Kidney tubule cell (primary cell): ENCODE measurements around the gene EYA3.
"Not testable (repeated sequence)": the region's sequence is repeated elsewhere in the genome, so short reads cannot be mapped to it uniquely, and the experiment has no call there.

Experiments used
- DNase-seq: peaks from one replicate; pipeline ENCODE4 v3.0.0-alpha.2; 2018; ENCODE audit warnings: low spot score

Gene EYA3

DNA sequence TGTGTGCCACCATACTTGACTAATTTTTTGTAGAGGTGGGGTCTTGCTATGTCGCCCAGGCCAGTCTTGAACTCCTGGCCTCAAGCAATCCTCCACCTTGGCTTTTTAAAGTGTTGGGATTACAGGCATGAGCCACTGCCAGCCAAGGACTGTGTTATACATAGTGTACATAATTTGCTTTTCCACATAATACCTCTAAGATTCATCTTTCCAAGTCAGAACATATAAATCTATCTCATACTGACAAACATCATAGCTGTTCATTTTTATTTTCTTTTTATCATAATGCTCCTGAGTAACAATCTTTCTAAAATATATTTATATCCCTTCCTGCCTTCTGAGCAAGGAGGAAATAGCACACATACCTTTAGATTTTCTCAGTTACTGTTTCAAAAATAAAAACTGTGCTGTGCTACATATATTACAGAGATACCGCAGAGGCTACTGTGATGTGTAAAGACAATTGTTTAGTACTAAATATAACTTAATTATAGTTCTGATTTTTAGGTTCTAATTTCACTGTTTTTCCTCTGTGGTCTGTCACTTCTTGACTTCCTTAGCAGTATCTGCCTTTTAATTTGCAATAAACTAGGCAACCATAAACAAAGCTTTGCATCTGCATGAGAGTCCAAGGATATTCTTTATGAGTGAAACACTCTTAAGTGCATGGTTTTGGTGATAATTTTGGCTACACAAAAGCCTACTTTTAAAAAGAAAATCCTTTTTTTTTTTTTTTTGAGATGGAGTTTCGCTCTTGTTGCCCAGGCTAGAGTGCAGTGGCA is 59.3 kb downstream of the EYA3 start:
- no peak for DNase-seq

DNA sequence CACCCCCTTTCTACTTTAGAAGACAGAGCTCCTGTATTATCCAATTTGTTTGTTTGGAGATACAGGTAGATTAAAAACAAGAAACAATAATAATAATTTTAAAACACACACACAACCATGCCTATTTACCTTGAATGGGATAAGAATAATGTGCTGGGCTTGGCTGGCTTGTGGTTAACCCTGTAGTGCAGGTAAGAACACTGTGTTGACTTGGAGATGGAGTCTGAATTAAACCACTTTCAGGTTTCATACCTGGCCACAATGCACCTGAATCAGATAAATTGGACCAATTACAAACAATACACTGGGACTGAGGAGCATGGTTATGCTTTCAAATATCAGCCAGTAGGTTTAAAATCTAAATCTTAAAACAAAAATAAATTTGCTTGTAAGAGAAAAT is 60.8 kb downstream of the EYA3 start:
- no peak for DNase-seq

DNA sequence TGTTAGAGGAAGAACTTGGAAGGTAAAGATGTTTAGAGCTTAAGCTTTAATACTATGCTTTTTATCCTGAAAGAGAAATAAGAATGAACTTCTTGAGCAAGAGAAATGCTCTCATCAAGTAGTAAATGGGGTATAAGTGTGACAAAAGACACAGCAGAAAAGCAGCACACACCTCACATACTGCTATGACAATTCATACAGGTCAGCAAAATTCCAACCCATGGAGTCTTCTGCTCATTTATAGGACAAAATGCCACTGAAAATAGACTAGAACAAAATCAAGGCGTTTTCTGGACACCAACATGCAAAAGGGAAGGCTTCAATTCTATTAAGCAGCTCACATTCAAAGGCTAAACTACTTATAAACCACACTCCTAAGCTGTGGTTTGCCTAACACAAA is 61.2 kb downstream of the EYA3 start:
- DNase-seq: no peak

DNA sequence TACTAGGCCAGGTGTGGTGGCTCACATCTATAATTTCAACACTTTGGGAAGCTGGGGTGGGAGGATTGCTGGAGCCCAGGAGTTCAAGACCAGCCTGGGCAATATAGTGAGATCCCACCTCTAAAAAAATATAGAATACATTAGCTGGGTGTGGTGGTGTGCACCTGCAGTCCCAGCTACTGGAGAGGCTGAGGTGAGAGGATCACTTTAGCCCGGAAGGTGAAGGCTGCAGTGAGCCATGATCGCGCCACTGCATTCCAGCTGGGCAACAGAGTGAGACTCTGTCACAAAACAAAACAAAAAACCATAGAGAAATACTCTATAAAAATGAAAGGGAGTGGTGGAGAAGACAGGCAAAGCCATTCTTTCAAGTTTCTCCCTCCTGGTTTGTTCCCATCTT is 62.1 kb downstream of the EYA3 start:
- DNase-seq: peak; percentile 8

DNA sequence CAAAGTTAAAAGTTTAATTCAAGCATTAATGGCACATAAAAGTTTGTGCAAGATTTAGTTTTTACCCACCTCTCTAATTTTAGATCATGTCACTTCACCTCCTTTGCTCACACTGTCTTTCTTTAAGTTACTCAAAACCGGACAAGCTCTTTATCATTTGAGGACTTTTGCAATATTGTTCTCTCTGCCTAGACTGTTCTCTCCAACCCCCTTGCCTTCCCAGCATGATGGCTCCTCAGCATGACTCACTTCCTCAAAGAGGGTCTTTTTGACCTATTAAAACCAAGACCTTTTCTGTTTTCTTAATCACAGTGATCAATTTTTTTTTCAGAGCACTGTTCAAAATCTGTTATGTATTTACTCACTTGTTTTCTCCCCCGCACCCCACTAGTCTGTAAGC is 67.3 kb downstream of the EYA3 start:
- DNase-seq: no peak

DNA sequence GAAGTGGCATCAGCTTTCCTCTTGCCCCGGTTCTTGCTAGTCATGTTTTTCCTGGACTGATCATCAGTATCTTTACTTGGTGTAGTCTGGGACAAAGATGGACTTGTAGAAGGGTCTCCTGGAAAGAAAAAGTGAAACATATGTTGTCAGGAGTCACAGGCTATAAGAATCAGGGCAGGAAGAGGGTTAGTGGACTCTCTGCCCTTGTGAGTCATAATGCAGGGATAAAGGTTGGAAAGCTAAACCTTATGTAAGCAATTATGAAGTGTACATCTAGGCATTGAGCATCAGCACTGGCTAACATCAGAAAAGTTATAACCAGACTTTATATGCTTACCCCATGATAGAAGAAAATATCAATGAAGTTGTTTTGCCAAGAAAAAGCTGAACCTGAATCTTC is 77.4 kb downstream of the EYA3 start:
- DNase-seq: no peak

DNA sequence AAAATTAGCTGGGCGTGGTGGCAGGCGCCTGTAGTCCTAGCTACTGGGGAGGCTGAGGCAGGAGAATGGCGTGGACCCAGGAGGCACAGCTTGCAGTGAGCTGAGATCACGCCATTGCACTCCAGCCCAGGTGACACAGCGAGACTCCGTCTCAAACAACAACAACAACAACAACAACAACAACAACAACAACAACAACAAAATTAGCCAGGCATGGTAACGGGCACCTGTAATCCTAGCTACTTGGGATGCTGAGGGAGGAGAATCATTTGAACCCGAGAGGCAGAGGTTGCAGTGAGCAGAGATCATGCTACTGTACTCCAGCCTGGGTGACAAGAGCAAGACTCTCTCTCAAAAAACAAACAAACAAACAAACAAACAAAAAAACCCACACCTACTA is 85.3 kb downstream of the EYA3 start:
- not testable (repeated sequence) for DNase-seq

DNA sequence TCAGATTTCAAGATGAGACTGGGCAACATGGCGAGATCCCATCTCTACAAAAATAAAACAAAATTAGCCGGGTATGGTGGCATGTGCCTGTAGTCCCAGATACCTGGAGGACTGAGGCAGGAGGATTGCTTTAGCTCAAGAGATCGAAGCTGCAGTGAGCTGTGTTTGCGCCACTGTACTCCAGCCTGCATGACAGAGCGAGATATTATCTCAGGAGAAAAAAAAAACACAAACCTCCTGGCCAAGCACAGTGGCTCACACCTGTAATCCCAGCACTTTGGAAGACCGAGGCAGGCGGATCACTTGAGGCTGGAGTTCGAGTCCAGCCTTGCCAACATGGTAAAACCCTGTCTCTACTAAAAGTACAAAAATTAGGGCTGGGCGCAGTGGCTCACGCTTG is 85.8 kb downstream of the EYA3 start:
- DNase-seq: no peak

DNA sequence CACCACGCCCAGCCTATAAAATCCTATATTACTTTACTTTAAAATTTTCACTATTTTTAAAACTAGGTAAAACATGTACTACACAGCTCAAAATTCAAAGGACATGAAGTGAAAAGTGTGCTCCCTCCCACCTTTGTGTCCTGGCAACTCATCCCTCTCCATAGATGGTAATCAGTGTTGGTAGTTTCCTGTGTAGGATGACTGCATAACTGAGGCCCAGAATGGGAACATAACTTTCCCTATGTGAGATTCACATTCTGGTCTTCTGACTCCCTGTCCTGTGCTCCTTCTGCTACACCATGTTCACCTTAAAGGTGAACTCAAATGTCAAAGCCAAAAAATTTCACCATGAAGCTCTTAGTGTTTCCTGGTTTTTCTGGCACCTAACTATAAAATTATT is 89.4 kb downstream of the EYA3 start:
- no peak for DNase-seq

DNA sequence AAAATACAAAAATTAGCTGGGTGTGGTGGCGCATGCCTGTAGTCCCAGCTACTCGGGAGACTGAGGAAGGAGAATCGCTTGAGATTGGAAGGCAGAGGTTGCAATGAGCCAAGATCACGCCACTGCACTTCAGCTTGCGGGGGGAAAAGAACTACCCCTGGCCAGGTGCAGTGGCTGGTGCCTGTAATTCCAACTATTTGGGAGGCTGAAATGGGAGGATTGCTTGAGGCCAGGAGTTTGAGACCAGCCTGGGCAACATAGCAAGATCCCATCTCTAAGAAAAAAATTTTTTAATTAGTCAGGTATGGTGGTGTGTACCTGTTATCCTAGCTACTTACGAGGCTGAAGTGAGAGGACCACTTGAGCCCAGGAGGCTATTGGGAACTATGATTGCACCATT is 93.9 kb downstream of the EYA3 start:
- not testable (repeated sequence) for DNase-seq

DNA sequence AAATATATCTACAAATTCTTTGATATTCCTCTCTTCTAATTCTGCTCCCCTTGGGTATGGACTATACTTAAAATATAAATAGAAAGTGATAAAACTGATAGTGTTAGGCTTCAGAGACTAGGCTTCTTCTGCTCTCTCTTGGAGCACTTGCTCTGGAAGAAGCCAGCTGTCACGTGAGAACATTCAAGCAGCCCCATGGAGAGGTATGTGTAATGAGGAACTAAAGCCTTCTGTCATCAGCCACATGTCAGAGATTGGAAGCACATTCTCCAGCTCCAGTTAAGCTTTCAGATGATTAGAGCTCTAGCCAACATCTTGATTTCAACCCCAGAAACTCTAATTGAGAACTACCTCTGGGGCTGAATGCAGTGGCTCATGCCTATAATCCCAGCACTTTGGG is 94.3 kb downstream of the EYA3 start:
- no peak for DNase-seq

DNA sequence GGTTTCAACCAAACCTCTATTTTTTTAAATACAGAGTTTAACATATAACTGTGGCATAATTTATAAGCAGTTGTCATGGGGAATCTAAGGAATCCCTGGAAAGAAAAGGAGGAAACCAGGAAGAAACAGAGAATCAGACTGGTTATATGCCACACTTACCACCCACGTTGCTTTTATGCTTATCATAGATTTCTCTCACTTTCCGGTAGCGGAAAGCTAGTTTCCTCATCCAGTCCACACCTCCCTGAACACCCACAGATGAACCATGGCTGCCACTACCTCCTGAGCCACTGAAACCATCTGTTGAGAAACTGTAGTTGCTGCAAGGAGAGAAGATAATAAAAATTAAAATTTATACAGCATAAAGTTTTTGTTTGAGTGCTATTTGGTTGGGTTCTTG is 95.2 kb downstream of the EYA3 start:
- no peak for DNase-seq

DNA sequence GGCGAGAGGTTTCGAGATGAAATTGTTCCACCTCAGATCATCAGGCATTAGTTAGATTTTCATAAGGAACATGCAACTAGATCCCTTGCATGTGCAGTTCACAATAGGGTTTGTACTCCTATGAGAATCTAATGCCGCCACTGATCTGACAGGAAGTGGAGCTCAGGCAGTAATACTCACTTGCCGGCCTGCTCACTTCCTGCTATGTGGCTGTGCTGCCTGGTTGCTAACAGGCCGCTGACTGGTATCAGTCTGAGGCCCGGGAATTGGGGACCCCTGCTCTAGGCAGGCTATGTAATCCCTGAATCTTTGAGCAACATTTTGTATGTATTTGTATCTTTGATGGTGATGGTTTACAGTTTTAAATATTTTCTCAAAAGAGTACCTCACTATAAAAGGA is 96.1 kb downstream of the EYA3 start:
- DNase-seq: no peak

DNA sequence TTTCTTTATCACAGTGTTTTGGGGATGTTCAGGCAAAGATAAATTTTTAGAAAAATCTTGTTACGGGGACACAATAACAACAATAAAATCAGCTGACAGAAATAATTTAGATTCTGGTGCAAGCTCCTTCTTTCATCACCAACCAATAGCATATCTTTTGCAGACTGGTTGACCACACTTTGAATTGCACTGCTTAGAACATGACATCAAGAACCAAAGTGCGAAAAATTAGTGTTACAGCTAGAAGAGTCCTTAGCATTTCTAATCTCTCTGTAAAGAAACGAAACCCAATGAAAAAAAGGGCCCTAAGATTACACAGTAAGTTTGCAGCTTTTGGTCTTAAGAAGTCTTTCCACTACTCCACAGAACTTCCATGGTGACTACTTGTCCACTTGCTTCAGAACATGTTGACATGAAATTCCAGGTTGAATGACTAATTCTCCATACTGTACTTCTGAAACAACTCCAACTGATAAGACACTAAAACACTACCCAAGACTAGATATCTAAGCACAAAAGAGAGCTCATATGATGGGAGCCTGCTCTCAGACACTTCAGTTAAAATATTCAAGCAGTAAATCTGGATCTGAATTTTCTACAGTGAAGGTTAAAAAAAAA is 97.4 kb downstream of the EYA3 start:
- no peak for DNase-seq

DNA sequence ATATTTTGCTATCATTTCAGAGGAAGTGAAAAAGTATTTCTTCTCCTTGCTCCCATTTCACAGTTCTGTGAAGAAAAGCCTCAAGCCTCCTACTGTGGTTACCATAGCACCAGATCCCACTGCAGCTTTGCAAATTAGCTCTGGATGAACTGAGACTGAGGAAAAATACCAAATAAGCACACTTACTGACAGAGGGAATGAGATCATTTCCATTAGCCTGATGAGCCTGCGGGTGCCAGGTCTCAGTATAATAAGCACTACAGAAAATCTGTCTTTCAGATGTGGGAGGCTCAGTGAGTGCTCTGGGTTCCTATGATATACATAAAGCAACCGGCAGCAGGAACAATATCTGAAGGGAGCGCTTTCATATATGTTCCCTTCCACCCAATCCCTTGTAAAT is 107.3 kb downstream of the EYA3 start:
- no peak for DNase-seq

DNA sequence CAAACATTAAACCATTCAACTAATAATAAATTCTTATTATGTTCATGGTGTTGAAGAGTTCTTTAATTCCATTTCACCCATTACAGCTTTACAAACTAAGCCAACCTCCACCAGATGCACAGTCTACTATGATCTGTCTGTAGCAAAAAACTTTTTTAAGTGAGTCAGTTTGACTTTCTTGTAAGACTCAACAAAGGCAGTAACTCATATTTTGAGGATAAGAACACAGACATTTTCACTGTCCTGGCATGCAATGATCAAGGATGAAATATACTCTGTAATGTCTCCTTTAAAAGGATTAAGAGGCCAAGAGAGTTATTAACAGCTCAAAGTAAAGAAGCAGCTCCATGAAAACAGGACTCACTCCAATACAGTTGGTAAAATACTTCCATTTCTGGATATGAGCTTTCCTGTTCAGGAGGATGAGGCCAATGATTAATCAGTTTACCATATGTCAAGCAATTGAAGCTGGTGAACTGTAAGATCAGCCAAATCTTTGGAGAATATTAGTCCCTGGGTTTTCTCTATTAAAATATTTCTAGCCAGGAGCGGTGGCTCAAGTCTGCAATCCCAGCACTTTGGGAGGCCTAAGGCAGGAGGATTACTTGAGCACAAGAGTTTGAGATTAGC is 108.1 kb downstream of the EYA3 start:
- no peak for DNase-seq

DNA sequence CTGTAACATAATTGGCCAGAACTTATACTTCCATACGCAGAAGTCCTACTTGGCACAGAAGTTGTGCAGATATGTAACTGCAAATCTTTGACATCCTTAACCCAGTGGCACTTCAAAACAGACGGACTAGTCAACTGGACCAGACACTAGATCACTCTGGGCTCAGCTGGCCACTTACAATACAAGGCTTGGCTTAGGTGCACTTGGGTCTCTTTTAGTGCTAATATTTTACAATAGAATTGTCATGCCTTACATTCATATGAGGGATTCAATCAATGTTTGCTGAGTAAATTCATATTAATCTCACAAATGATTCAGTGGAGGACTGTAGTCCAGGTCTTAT is 108.6 kb downstream of the EYA3 start:
- no peak for DNase-seq

DNA sequence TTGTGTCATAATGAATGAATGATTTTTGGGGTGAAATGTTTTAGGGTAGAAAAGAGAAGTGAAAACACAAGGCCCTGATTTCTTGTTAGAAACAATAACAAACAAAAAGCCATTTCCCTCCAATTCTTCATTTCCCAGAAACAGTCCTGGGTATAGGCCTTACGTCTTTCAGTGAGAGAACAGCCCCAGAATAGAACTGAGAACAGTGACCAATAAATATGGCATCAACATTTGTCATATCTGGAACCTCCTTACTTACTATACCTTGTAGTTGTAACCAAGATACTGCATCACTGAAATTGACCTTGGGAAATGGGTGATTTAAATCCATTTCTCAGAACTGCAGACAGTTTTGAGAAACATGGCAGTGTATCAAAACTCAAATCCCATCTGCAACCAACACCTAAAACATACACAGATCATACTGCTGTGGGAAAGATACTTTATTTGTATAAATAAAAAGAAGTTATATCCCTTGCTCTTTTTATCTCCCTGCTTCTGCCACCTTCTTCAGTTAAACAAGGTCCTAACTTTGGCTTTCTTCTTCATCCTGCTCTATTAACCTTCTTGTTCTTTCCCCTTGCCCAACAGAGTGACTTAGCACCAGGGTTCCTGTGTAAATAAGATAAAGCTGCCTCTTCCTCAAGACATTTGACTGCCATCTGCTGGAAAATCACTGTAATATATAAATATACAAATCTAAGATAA is 109.1 kb downstream of the EYA3 start:
- DNase-seq: peak; percentile 65

DNA sequence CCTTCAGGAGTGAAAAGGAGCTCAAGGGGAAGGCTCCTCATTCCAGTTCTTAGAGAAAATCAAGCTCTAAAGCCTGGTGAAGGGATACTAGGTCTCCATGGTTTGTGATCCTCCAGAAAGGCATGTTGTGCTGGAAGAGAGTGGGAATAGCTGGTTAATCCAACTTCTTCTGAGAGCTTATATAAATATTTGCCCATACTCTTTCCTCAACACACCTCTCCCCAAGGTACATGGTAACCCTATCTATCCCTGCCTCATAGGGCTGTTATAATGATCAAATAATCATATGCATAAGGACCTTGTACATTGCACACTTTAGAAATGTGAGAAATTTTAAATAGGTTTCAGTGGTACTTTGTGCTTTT is 114.0 kb downstream of the EYA3 start:
- DNase-seq: no peak

DNA sequence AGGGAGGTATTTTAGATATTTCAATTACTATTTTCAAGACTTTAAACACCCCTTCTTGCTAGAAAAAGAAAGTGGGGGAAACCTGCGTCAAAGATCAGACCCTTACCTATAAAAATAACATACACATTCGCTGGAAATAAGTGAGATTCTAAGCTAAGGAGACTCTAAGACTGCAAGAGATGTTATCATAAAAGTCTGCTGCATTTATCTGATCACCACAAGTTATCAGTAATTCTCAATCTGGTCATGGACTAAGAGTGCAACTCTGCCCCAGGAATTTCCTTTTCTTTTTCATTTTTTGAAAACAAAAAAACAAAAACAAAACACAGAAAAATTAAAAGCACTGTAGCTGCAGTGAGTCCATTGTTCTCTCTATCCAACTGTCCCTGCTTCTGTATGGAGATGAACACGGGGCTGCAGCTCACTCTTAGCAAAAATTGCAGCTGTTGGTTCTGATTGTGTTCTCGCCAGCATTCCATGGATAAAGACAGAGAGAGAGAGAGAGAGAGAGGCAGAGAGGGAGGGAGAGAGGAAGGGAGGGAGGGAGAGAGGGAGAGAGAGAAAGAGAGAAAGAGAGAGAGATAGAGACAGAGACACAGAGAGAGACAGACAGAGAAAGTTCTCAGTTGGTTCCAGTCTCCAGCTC is 114.5 kb downstream of the EYA3 start:
- DNase-seq: no peak

DNA sequence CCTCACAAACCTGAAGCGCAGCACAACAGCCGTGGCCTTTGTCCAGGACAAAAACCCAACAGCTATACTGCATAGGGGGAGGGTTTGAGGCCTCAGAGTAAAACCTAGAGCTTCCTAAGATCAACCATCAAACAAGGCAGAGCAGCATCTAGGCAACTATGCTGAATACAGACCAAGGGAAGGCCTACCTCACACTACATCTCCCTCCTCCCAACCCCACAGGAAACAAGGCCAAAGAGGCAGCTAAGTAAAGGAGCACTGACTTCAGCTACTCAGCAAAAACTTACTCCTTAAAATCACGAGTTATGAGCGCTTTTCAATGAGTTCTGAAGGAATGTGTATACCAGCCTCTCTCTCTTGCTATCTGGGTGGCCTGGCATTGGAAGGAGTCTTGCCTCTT is 116.3 kb downstream of the EYA3 start:
- DNase-seq: no peak

DNA sequence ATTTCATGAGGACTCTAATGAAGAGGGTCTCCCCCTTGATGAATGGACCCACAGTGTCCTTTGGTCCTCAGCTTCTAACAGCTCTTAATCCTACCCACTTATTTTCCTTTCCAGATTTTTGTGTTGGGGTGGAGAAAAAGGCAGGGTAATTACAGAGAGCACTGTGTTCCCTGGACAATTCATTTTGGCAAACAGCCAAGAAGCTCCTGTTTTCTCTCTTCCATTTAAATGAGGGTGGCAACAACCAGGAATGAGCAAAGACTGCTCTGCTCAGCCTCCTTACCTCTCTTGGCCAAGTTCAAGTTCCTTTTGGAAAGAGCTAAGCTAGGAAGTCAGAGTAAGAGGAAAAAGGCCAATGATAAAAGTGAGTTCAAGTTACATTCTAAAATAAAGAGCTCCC is 116.7 kb downstream of the EYA3 start:
- DNase-seq: no peak

DNA sequence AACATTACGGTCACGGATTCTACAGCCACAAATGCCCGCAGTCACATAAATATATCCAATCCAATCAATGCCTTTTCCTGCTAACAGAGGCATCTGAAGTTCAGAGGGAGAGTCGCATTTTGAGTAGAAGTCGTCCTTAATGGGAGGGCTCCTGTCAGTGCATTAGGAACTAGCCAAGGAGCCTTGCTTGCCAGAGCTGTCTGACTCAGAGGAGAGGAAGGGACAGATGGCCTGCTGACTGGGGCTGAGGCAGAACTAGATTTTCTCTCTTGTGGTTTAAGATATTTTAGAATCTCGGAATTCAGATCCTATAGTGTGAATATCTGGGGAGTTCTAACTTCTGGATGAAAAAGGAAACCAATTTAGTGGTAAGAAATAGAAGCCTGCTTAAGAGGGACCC is 118.0 kb downstream of the EYA3 start:
- DNase-seq: no peak
